Naive B cell (primary cell): Measurements from ENCODE around the gene S100A14. TPM values are rescaled to one million over a fixed set of nuclear protein-coding genes. Genes with fewer than 3 reads are reported as not detected.
"Not testable (repeated sequence)": the region's sequence is repeated elsewhere in the genome, so short reads cannot be mapped to it uniquely, and the experiment has no call there.

ENCODE experiments used
- ATAC-seq, 2 donors: fragments of 150-1000 bp; cut with Tn5 transposase; 2 replicates each; pipeline ENCODE4 v1.10.0; 2021; ENCODE audit warnings: low read depth in 2 of 2, mild to moderate bottlenecking in 2 of 2, moderate library complexity in 2 of 2
- DNase-seq: peaks from one replicate; pipeline ENCODE4 v3.0.0; 2022
- H3K27ac Mint-ChIP-seq, 6 donors: one replicate each; pipeline ENCODE4 v1.8.0; 2020 to 2022; ENCODE audit warnings: mild to moderate bottlenecking in 6 of 6, mixed read lengths in 6 of 6, moderate library complexity in 5 of 6, inconsistent platforms in 2 of 6
- H3K27me3 Mint-ChIP-seq, 3 donors: one replicate each; pipeline ENCODE4 v1.8.0; 2021 to 2022; ENCODE audit warnings: mixed read lengths in 3 of 3, mild to moderate bottlenecking in 1 of 3
- H3K36me3 Mint-ChIP-seq, 2 donors: one replicate each; pipeline ENCODE4 v1.8.0; 2020 to 2022; ENCODE audit warnings: mixed read lengths in 2 of 2, inconsistent platforms in 1 of 2, mild to moderate bottlenecking in 1 of 2
- H3K4me1 Mint-ChIP-seq, 3 donors: one replicate each; pipeline ENCODE4 v1.8.0; 2020 to 2022; ENCODE audit warnings: mixed read lengths in 3 of 3, inconsistent platforms in 1 of 3, mild to moderate bottlenecking in 1 of 3, moderate library complexity in 1 of 3
- H3K4me3 Mint-ChIP-seq, 8 donors: one replicate each; pipeline ENCODE4 v1.8.0; 2020 to 2022; ENCODE audit warnings: mild to moderate bottlenecking in 8 of 8, mixed read lengths in 8 of 8, moderate library complexity in 8 of 8, inconsistent platforms in 2 of 8
- H3K9me3 Mint-ChIP-seq, 7 donors: one replicate each; pipeline ENCODE4 v1.8.0; 2020 to 2022; ENCODE audit warnings: mixed read lengths in 7 of 7, mild to moderate bottlenecking in 5 of 7, inconsistent platforms in 2 of 7, moderate library complexity in 1 of 7
- polyA plus RNA-seq, 6 donors: library from polyadenylated mRNA; unstranded; fragments of 300-500 nt; fragmentation: Illumina TruSeq; gene quantifications; one replicate each; pipeline ENCODE4 v1.2.3, GENCODE V29; 2021; ENCODE audit warnings: low read depth in 6 of 6

Gene S100A14
- polyA plus RNA-seq, 6 donors from 2014 or later: not detected

GRCh38 chr1:153648000-153648643 is 32.0 kb upstream of the S100A14 start:
- Mint-ChIP-seq H3K9me3 (no peaks in the 10 kb centered on the region), H3K27me3 (no peaks in the 10 kb centered on the region), H3K27ac (peak overlapping the region; percentile 30 to 83 (median 66)), H3K36me3 (peaks cover 18 to 31% of the 10 kb centered on the region in 2 donors), H3K4me1 (peaks cover 23 to 29% (median 26%) of the 10 kb centered on the region in 3 donors), H3K4me3 (no peak overlapping the region)
- no peak for DNase-seq
- no peak for ATAC-seq

- no peak for DNase-seq
- no peak for ATAC-seq
- Mint-ChIP-seq H3K27me3 (no peaks in the 10 kb centered on the region), H3K36me3 (peaks cover 22 to 34% of the 10 kb centered on the region in 2 donors), H3K27ac (peak overlapping the region in 5 of 6 donors; percentile 37 to 96 (median 73)), H3K9me3 (no peaks in the 10 kb centered on the region), H3K4me1 (peaks cover 26 to 31% (median 30%) of the 10 kb centered on the region in 3 donors), H3K4me3 (no peak overlapping the region)
Observed at GRCh38 chr1:153647346-153647714, 31.2 kb upstream of the S100A14 start.

- H3K27ac Mint-ChIP-seq: peak overlapping the region in 3 of 6 donors; percentile 71 to 74 (median 73)
- peaks cover 22 to 38% of the 10 kb centered on the region in 2 donors for H3K36me3 Mint-ChIP-seq
- peaks cover 26 to 34% (median 31%) of the 10 kb centered on the region in 3 donors for H3K4me1 Mint-ChIP-seq
- no peak for ATAC-seq
- no peaks in the 10 kb centered on the region for H3K27me3 Mint-ChIP-seq
- H3K9me3 Mint-ChIP-seq: no peaks in the 10 kb centered on the region
- H3K4me3 Mint-ChIP-seq: no peak overlapping the region
- no peak for DNase-seq
Observed at GRCh38 chr1:153646672-153647345, 30.7 kb upstream of the S100A14 start.

GRCh38 chr1:153643816-153644215 is 27.7 kb upstream of the S100A14 start:
- peaks cover 22 to 33% (median 31%) of the 10 kb centered on the region in 3 donors for H3K4me1 Mint-ChIP-seq
- DNase-seq (no peak), ATAC-seq (no peak)
- peaks cover 22 to 48% of the 10 kb centered on the region in 2 donors for H3K36me3 Mint-ChIP-seq
- no peaks in the 10 kb centered on the region for H3K27me3 Mint-ChIP-seq
- H3K9me3 Mint-ChIP-seq: no peaks in the 10 kb centered on the region
- H3K4me3 Mint-ChIP-seq: no peak overlapping the region
- H3K27ac Mint-ChIP-seq: peak overlapping the region in 2 of 6 donors; percentile 18 to 37

- H3K27me3 Mint-ChIP-seq: no peaks in the 10 kb centered on the region
- H3K4me1 Mint-ChIP-seq: peaks cover 22 to 33% (median 31%) of the 10 kb centered on the region in 3 donors
- H3K36me3 Mint-ChIP-seq: peaks cover 24 to 48% of the 10 kb centered on the region in 2 donors
- ATAC-seq (no peak), DNase-seq (no peak)
- no peak overlapping the region for H3K4me3 Mint-ChIP-seq
- H3K27ac Mint-ChIP-seq: peak overlapping the region in 3 of 6 donors; percentile 37 to 57 (median 44)
- H3K9me3 Mint-ChIP-seq: no peaks in the 10 kb centered on the region
Observed at GRCh38 chr1:153643100-153643499, 27.0 kb upstream of the S100A14 start.

- H3K36me3 Mint-ChIP-seq: peaks cover 32 to 53% of the 10 kb centered on the region in 2 donors
- H3K4me3 Mint-ChIP-seq: no peak overlapping the region
- peaks cover 24 to 41% (median 35%) of the 10 kb centered on the region in 3 donors for H3K4me1 Mint-ChIP-seq
- DNase-seq (no peak), ATAC-seq (no peak)
- H3K27me3 Mint-ChIP-seq: no peaks in the 10 kb centered on the region
- no peaks in the 10 kb centered on the region for H3K9me3 Mint-ChIP-seq
- H3K27ac Mint-ChIP-seq: peak overlapping the region in 1 of 6 donors; percentile 63
Observed at GRCh38 chr1:153642161-153642560, 26.0 kb upstream of the S100A14 start.

- no peak for ATAC-seq
- H3K4me1 Mint-ChIP-seq: peaks cover 25 to 46% (median 40%) of the 10 kb centered on the region in 3 donors
- peak overlapping the region in 1 of 6 donors; percentile 47 for H3K27ac Mint-ChIP-seq
- DNase-seq: no peak
- H3K36me3 Mint-ChIP-seq: peaks cover 36 to 54% of the 10 kb centered on the region in 2 donors
- no peaks in the 10 kb centered on the region for H3K9me3 Mint-ChIP-seq
- H3K4me3 Mint-ChIP-seq: no peak overlapping the region
- no peaks in the 10 kb centered on the region for H3K27me3 Mint-ChIP-seq
Observed at GRCh38 chr1:153640861-153641260, 24.7 kb upstream of the S100A14 start.

- not testable (repeated sequence) for ATAC-seq, H3K27me3 Mint-ChIP-seq, DNase-seq, H3K9me3 Mint-ChIP-seq, H3K4me3 Mint-ChIP-seq
- Mint-ChIP-seq H3K27ac (peak overlapping the region in 2 of 6 donors; percentile 47 to 53), H3K36me3 (peaks cover 29 to 48% of the 10 kb centered on the region in 2 donors), H3K4me1 (peaks cover 21 to 43% (median 39%) of the 10 kb centered on the region in 3 donors)
Observed at GRCh38 chr1:153640213-153640612, 24.1 kb upstream of the S100A14 start.

GRCh38 chr1:153639280-153639679 is 23.2 kb upstream of the S100A14 start:
- peaks cover 27 to 39% of the 10 kb centered on the region in 2 donors for H3K36me3 Mint-ChIP-seq
- no peak for ATAC-seq

GRCh38 chr1:153638261-153638660 is 22.1 kb upstream of the S100A14 start:
- peaks cover 29 to 47% (median 39%) of the 10 kb centered on the region in 3 donors for H3K4me1 Mint-ChIP-seq
- H3K27me3 Mint-ChIP-seq: no peaks in the 10 kb centered on the region
- no peak for DNase-seq
- peak overlapping the region in 1 of 8 donors; percentile 79 for H3K4me3 Mint-ChIP-seq
- H3K27ac Mint-ChIP-seq: peak overlapping the region in 3 of 6 donors; percentile 27 to 92 (median 39)
- peaks cover 27 to 29% of the 10 kb centered on the region in 2 donors for H3K36me3 Mint-ChIP-seq
- no peak for ATAC-seq
- peaks cover 0 to 1% (median 0%) of the 10 kb centered on the region in 7 donors for H3K9me3 Mint-ChIP-seq

More at GRCh38 chr1:153639280-153639679, 23.2 kb upstream of the S100A14 start:
- Mint-ChIP-seq H3K27me3 (no peaks in the 10 kb centered on the region), H3K4me3 (no peak overlapping the region), H3K27ac (peak overlapping the region in 1 of 6 donors; percentile 42), H3K4me1 (peaks cover 24 to 43% (median 42%) of the 10 kb centered on the region in 3 donors), H3K9me3 (no peaks in the 10 kb centered on the region)
- no peak for DNase-seq

GRCh38 chr1:153636312-153636711 is 20.2 kb upstream of the S100A14 start:
- Mint-ChIP-seq H3K4me1 (peaks cover 36 to 44% (median 41%) of the 10 kb centered on the region in 3 donors), H3K27me3 (no peaks in the 10 kb centered on the region), H3K27ac (peak overlapping the region in 2 of 6 donors; percentile 39 to 53), H3K4me3 (peak overlapping the region in 7 of 8 donors; percentile 44 to 100 (median 75)), H3K9me3 (peaks cover 0 to 5% (median 0%) of the 10 kb centered on the region in 7 donors), H3K36me3 (peaks cover 16 to 21% of the 10 kb centered on the region in 2 donors)
- no peak for DNase-seq
- no peak for ATAC-seq

- Mint-ChIP-seq H3K4me1 (peaks cover 36 to 41% (median 38%) of the 10 kb centered on the region in 3 donors), H3K27me3 (no peaks in the 10 kb centered on the region), H3K27ac (peak overlapping the region in 5 of 6 donors; percentile 9 to 78 (median 41)), H3K36me3 (peaks cover 11 to 21% of the 10 kb centered on the region in 2 donors), H3K9me3 (peaks cover 0 to 5% (median 0%) of the 10 kb centered on the region in 7 donors), H3K4me3 (peak overlapping the region; percentile 44 to 100 (median 72))
- ATAC-seq: no peak
- DNase-seq: no peak
Observed at GRCh38 chr1:153635872-153636271, 19.7 kb upstream of the S100A14 start.

- peak within 1 kb of the TSS; percentile 100 for H3K27ac Mint-ChIP-seq
- H3K27me3 Mint-ChIP-seq: no peaks in the 10 kb centered on the region
- peaks cover 39 to 48% (median 43%) of the 10 kb centered on the region in 3 donors for H3K4me1 Mint-ChIP-seq
Observed at GRCh38 chr1:153633754-153634665, 17.9 kb upstream of the S100A14 start, which contains the start of gene CHTOP. TSS of gene CHTOP (plus strand) at chr1:153634066. CDS start at chr1:153636589, 2,523 bp downstream.

More at GRCh38 chr1:153633754-153634665, 17.9 kb upstream of the S100A14 start, which contains the start of gene CHTOP:
- ATAC-seq (peak; percentile 84 to 85), DNase-seq (peak; percentile 97)
- Mint-ChIP-seq H3K36me3 (peaks cover 11 to 21% of the 10 kb centered on the region in 2 donors), H3K4me3 (peak within 1 kb of the TSS; percentile 94 to 100 (median 99)), H3K9me3 (peaks cover 0 to 5% (median 0%) of the 10 kb centered on the region in 7 donors)
